Measurements from ENCODE around the gene GPD1. TPM values are rescaled to one million over a fixed set of nuclear protein-coding genes. Genes with fewer than 3 reads are reported as not detected.
"Not testable (repeated sequence)": the region's sequence is repeated elsewhere in the genome, so short reads cannot be mapped to it uniquely, and the experiment has no call there.

Gene GPD1
- total RNA-seq, 1 donor from 2014 or later: not detected

GRCh38 chr12:50120521-50120920, 16.7 kb downstream of the GPD1 start:
- no peak for DNase-seq (ENCODE audit: extremely low read depth, low read depth, low spot score)

- DNase-seq (ENCODE audit: extremely low read depth, low read depth, low spot score): no peak
These were observed 17.1 kb downstream of the GPD1 start for GRCh38 chr12:50120953-50121352.

GRCh38 chr12:50121641-50122040, 17.8 kb downstream of the GPD1 start:
- DNase-seq (ENCODE audit: extremely low read depth, low read depth, low spot score): no peak

- no peak for DNase-seq (ENCODE audit: extremely low read depth, low read depth, low spot score)
These were observed 19.4 kb downstream of the GPD1 start for GRCh38 chr12:50123203-50123602.

GRCh38 chr12:50127546-50127945, 23.7 kb downstream of the GPD1 start:
- DNase-seq (ENCODE audit: extremely low read depth, low read depth, low spot score): no peak

- no peak for DNase-seq (ENCODE audit: extremely low read depth, low read depth, low spot score)
These were observed 25.5 kb downstream of the GPD1 start for GRCh38 chr12:50129290-50129689.

GRCh38 chr12:50132505-50133135, 28.8 kb downstream of the GPD1 start:
- no peak for DNase-seq (ENCODE audit: extremely low read depth, low read depth, low spot score)

- no peak for DNase-seq (ENCODE audit: extremely low read depth, low read depth, low spot score)
These were observed 39.2 kb downstream of the GPD1 start for GRCh38 chr12:50142993-50143392.

GRCh38 chr12:50145439-50145838, 41.6 kb downstream of the GPD1 start:
- DNase-seq (ENCODE audit: extremely low read depth, low read depth, low spot score): no peak

GRCh38 chr12:50147281-50147680, 43.5 kb downstream of the GPD1 start:
- DNase-seq (ENCODE audit: extremely low read depth, low read depth, low spot score): no peak

- DNase-seq (ENCODE audit: extremely low read depth, low read depth, low spot score): not testable (repeated sequence)
These were observed 44.2 kb downstream of the GPD1 start for GRCh38 chr12:50148011-50148410.

GRCh38 chr12:50149311-50149710, 45.5 kb downstream of the GPD1 start:
- no peak for DNase-seq (ENCODE audit: extremely low read depth, low read depth, low spot score)

- DNase-seq (ENCODE audit: extremely low read depth, low read depth, low spot score): no peak
These were observed 47.4 kb downstream of the GPD1 start for GRCh38 chr12:50151047-50151687.

- DNase-seq (ENCODE audit: extremely low read depth, low read depth, low spot score): not testable (repeated sequence)
These were observed 51.1 kb downstream of the GPD1 start for GRCh38 chr12:50154947-50155346.

- no peak for DNase-seq (ENCODE audit: extremely low read depth, low read depth, low spot score)
These were observed 52.8 kb downstream of the GPD1 start for GRCh38 chr12:50156641-50157040.

- DNase-seq (ENCODE audit: extremely low read depth, low read depth, low spot score): no peak
These were observed 53.5 kb downstream of the GPD1 start for GRCh38 chr12:50157259-50157658.

GRCh38 chr12:50160643-50161042, 56.8 kb downstream of the GPD1 start:
- no peak for DNase-seq (ENCODE audit: extremely low read depth, low read depth, low spot score)

Other genes starting within 250 kb of the GPD1 start
- not detected in 2 replicates for gene FAIM2, start 200.1 kb upstream of the GPD1 start, total RNA-seq
- not detected in 2 replicates for gene AQP2, start 153.3 kb upstream of the GPD1 start, total RNA-seq
- gene AQP5, start 142.1 kb upstream of the GPD1 start, total RNA-seq: not detected in 2 replicates
- not detected in 2 replicates for gene AQP6, start 131.1 kb upstream of the GPD1 start, total RNA-seq
- gene RACGAP1, start 78.5 kb upstream of the GPD1 start, total RNA-seq: 10.2 and 15.7 TPM in 2 replicates
- 2.5 TPM in 2 replicates for gene ASIC1, start 46.4 kb upstream of the GPD1 start, total RNA-seq
- 101 and 109 TPM in 2 replicates for gene SMARCD1, start 18.7 kb upstream of the GPD1 start, total RNA-seq
- gene COX14, start 8.2 kb downstream of the GPD1 start, total RNA-seq: 46.4 and 73.2 TPM in 2 replicates
- 37.7 and 40.3 TPM in 2 replicates for gene CERS5, start 63.4 kb downstream of the GPD1 start, total RNA-seq
- gene LIMA1, start 179.5 kb downstream of the GPD1 start, total RNA-seq: 85.5 and 102 TPM in 2 replicates

All from glomerular endothelial cell (primary cell).